ENCODE results near the gene GYS1. TPM values are rescaled to one million over a fixed set of nuclear protein-coding genes. Genes with fewer than 3 reads are reported as not detected.

Gene GYS1
- total RNA-seq, 1 donor from 2014 or later, result 50.7 TPM

DNA sequence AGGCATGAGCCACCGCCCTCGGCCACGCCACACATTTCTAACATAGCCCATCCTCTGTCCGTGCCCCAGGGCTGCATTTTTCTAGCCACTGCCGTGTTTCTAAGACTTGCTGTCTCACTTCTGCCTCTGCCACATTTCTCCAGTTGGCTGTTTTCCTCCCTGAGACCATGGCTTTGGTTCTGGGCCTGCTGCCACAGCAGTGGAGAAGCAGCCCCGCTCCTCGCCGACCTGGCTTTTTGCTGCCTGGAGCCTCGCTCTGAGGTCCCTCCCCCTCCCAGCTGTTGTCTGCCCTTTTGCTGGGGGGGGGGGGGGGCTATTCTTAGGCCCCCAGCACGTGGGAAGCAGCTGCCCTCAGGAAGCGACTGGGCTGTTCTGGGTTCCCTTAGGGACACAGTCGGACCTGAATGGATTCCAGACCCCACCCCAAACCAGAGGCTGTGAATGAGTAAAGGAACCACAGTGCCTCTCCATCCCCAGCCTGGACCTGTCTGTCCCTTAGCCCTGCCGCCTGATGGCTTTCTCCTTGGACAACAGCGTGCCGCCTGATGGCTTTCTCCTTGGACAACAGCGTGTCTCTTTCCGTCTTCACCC lies 3.3 kb downstream of the GYS1 start:
- intact Hi-C loops (cut with micrococcal nuclease), result loop anchor here (10.0 kb wide), 3 partner anchors 125 to 885 kb away; partner anchors contain the start of genes AKT1S1, C19orf73, LIN7B and PPFIA3
- H3K27me3 Mint-ChIP-seq, result no peaks in the 10 kb centered on the region
- H3K4me3 Mint-ChIP-seq, result no peak overlapping the region
- peaks cover 31% of the 10 kb centered on the region for H3K4me1 Mint-ChIP-seq
- ATAC-seq (ENCODE audit: low read depth), result no peak
- ChIA-PET POLR2A (no interaction called here), CTCF (no interaction called here)
- no peaks in the 10 kb centered on the region for H3K9me3 Mint-ChIP-seq
- TF ChIP-seq, protein P1, sequence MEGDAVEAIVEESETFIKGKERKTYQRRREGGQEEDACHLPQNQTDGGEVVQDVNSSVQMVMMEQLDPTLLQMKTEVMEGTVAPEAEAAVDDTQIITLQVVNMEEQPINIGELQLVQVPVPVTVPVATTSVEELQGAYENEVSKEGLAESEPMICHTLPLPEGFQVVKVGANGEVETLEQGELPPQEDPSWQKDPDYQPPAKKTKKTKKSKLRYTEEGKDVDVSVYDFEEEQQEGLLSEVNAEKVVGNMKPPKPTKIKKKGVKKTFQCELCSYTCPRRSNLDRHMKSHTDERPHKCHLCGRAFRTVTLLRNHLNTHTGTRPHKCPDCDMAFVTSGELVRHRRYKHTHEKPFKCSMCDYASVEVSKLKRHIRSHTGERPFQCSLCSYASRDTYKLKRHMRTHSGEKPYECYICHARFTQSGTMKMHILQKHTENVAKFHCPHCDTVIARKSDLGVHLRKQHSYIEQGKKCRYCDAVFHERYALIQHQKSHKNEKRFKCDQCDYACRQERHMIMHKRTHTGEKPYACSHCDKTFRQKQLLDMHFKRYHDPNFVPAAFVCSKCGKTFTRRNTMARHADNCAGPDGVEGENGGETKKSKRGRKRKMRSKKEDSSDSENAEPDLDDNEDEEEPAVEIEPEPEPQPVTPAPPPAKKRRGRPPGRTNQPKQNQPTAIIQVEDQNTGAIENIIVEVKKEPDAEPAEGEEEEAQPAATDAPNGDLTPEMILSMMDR (IDR thresholded peaks at IDR 0.05), result no peak
- H3K27ac Mint-ChIP-seq, result no peak overlapping the region
- peaks cover 34% of the 10 kb centered on the region for H3K36me3 Mint-ChIP-seq (ENCODE audit: low read depth)
- no peak for DNase-seq

DNA sequence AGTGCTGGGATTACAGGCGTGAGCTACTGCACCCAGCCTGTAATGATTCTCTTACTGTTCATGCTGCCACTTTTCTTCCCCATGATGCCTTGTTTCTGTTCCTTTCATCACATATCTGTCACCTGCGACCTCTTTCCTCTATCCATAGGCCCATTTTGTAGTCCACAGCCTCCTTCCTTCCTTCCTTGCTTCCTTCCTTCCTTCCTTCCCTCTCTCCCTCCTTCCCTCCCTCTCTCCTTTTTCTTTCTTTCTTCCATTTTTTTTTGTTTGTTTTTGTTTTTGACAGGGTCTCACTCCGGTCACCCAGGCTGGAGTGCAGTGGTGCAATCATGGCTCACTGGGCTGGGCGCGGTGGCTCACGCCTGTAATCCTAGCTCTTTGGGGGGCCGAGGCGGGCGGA lies 4.2 kb downstream of the GYS1 start:
- no peak overlapping the region for H3K4me3 Mint-ChIP-seq
- ATAC-seq (ENCODE audit: low read depth) (no peak), DNase-seq (no peak)
- peaks cover 37% of the 10 kb centered on the region for H3K36me3 Mint-ChIP-seq (ENCODE audit: low read depth)
- H3K9me3 Mint-ChIP-seq, result no peaks in the 10 kb centered on the region
- TF ChIP-seq, protein P1 (IDR thresholded peaks at IDR 0.05), result no peak
- ChIA-PET POLR2A (no interaction called here), CTCF (no interaction called here)
- H3K27ac Mint-ChIP-seq, result no peak overlapping the region
- intact Hi-C loops (cut with micrococcal nuclease), result no loop called here
- H3K27me3 Mint-ChIP-seq, result no peaks in the 10 kb centered on the region
- H3K4me1 Mint-ChIP-seq, result peaks cover 24% of the 10 kb centered on the region

DNA sequence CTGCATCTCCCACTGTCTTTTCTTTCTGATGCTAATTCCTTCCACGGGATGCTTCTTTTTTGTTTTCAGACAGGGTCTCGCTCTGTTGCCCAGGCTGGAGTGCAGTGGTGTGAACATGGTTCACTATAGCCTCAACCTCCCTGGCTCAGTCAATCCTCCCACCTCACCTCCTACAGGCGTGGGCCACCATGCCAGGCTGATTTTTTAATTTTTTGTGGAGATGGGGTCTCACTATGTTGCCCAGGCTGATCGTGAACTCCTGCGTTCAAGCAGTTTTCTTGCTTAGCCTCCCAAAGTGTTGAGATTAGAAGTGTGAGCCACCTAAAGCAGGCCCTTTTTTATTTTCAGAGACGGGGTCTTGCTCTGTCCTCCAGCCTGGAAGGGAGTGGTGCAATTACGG lies 4.8 kb downstream of the GYS1 start:
- TF ChIP-seq, protein P1 (IDR thresholded peaks at IDR 0.05), result no peak
- Mint-ChIP-seq H3K4me3 (no peak overlapping the region), H3K27ac (no peak overlapping the region), H3K4me1 (peaks cover 18% of the 10 kb centered on the region), H3K9me3 (no peaks in the 10 kb centered on the region), H3K27me3 (no peaks in the 10 kb centered on the region), H3K36me3 (ENCODE audit: low read depth) (peaks cover 37% of the 10 kb centered on the region)
- no peak for ATAC-seq (ENCODE audit: low read depth)
- ChIA-PET CTCF (no interaction called here), POLR2A (no interaction called here)
- DNase-seq, result no peak
- intact Hi-C loops (cut with micrococcal nuclease), result no loop called here

DNA sequence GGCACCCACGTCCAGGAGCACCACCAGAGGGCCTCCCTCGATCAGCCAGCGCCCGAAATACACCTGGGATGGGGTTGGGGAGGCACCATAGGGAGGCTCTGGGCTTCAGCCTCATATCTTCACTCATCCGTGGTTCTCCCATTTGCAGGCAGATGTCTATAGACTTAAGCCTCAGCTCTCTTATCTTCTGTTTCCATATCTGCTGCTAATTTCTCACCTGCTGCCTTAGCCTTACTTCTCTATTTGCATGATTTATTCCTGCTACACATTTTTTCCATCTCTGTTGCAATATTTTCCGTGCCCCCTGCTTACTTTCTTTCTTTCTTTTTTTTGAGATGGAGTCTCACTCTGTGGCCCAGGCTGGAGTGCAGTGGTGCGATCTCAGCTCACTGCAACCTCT lies 5.8 kb downstream of the GYS1 start:
- Mint-ChIP-seq H3K4me1 (peaks cover 14% of the 10 kb centered on the region), H3K27me3 (no peaks in the 10 kb centered on the region), H3K4me3 (no peak overlapping the region), H3K36me3 (ENCODE audit: low read depth) (peaks cover 45% of the 10 kb centered on the region), H3K9me3 (no peaks in the 10 kb centered on the region), H3K27ac (no peak overlapping the region)
- intact Hi-C loops (cut with micrococcal nuclease), result no loop called here
- ATAC-seq (ENCODE audit: low read depth) (peak; percentile 13), DNase-seq (no peak)
- ChIA-PET POLR2A (interaction anchor here (0.5 to 0.6 kb wide), 2 partner anchors 11 to 109 kb away, joined by 5 to 8 read pairs; no protein-coding TSS in a partner anchor), CTCF (interaction anchor here (1.2 kb wide), 1 partner anchor 13 kb away, joined by 3 read pairs; no protein-coding TSS in a partner anchor)
- TF ChIP-seq, protein P1 (IDR thresholded peaks at IDR 0.05), result no peak

- ChIA-PET CTCF (interaction anchor here (1.2 kb wide), 1 partner anchor 14 kb away, joined by 3 read pairs; no protein-coding TSS in a partner anchor), POLR2A (interaction anchor here (0.7 kb wide), 1 partner anchor 167 kb away, joined by 3 read pairs; no protein-coding TSS in a partner anchor)
- DNase-seq (no peak), ATAC-seq (ENCODE audit: low read depth) (no peak)
- no peaks in the 10 kb centered on the region for H3K9me3 Mint-ChIP-seq
- peaks cover 55% of the 10 kb centered on the region for H3K36me3 Mint-ChIP-seq (ENCODE audit: low read depth)
- TF ChIP-seq, protein P1 (IDR thresholded peaks at IDR 0.05), result no peak
- peaks cover 9% of the 10 kb centered on the region for H3K4me1 Mint-ChIP-seq
- H3K27me3 Mint-ChIP-seq, result no peaks in the 10 kb centered on the region
- no peak overlapping the region for H3K27ac Mint-ChIP-seq
- H3K4me3 Mint-ChIP-seq, result no peak overlapping the region
- intact Hi-C loops (cut with micrococcal nuclease), result no loop called here
Observed at GRCh38 chr19:48986211-48986610, 6.9 kb downstream of the GYS1 start.

Data from activated B cell treated with CpG ODN at 0.5 μM for 24 hours (primary cell).